ENCODE results near the gene SLC2A9.

The SLC2A9 gene

GRCh38 chr4:9952415-9952950, 68.8 kb downstream of the SLC2A9 start:
- no peak for DNase-seq

- no peak for DNase-seq
Measured at GRCh38 chr4:9949573-9949972, 71.7 kb downstream of the SLC2A9 start.

- DNase-seq = no peak
Measured at GRCh38 chr4:9947168-9948062, 73.9 kb downstream of the SLC2A9 start.

- no peak for DNase-seq
Measured at GRCh38 chr4:9946170-9946569, 75.1 kb downstream of the SLC2A9 start.

- DNase-seq = no peak
Measured at GRCh38 chr4:9944431-9945425, 76.6 kb downstream of the SLC2A9 start.

GRCh38 chr4:9943761-9944160, 77.5 kb downstream of the SLC2A9 start:
- DNase-seq = no peak

GRCh38 chr4:9942921-9943600, 78.2 kb downstream of the SLC2A9 start:
- DNase-seq = no peak

- DNase-seq = no peak
Measured at GRCh38 chr4:9942139-9942538, 79.2 kb downstream of the SLC2A9 start.

GRCh38 chr4:9940041-9940440, 81.3 kb downstream of the SLC2A9 start:
- DNase-seq = no peak

- no peak for DNase-seq
Measured at GRCh38 chr4:9938933-9939332, 82.4 kb downstream of the SLC2A9 start.

GRCh38 chr4:9937078-9937477, 84.2 kb downstream of the SLC2A9 start:
- no peak for DNase-seq

GRCh38 chr4:9936129-9936644, 85.1 kb downstream of the SLC2A9 start:
- no peak for DNase-seq

- no peak for DNase-seq
Measured at GRCh38 chr4:9933956-9934355, 87.3 kb downstream of the SLC2A9 start.

- DNase-seq = no peak
Measured at GRCh38 chr4:9933184-9933583, 88.1 kb downstream of the SLC2A9 start.

- DNase-seq = no peak
Measured at GRCh38 chr4:9932771-9933170, 88.5 kb downstream of the SLC2A9 start.

GRCh38 chr4:9931146-9931545, 90.2 kb downstream of the SLC2A9 start:
- no peak for DNase-seq

GRCh38 chr4:9929111-9929510, 92.2 kb downstream of the SLC2A9 start:
- DNase-seq = no peak

- DNase-seq = no peak
Measured at GRCh38 chr4:9927341-9928007, 93.8 kb downstream of the SLC2A9 start.

GRCh38 chr4:9926586-9926985, 94.7 kb downstream of the SLC2A9 start:
- DNase-seq = no peak

- no peak for DNase-seq
Measured at GRCh38 chr4:9925750-9926439, 95.4 kb downstream of the SLC2A9 start.

GRCh38 chr4:9924750-9925149, 96.5 kb downstream of the SLC2A9 start:
- no peak for DNase-seq
